GM23248 (cell line): ENCODE results near the gene DARS2. TPM values are rescaled to one million over a fixed set of nuclear protein-coding genes. Genes with fewer than 3 reads are reported as not detected.

Source experiments
- DNase-seq: peaks from one replicate; pipeline ENCODE4 v3.0.0-alpha.2; 2015
- H2AFZ ChIP-seq: fragments of 200-600 bp; sonication (generic); 2 replicates; pipeline ENCODE4 v1.6.1; 2016; ENCODE audit warnings: antibody characterized with exemption
- H3F3A ChIP-seq: fragments of 200-600 bp; sonication (generic); 2 replicates; pipeline ENCODE4 v1.6.1; 2016; ENCODE audit warnings: mild to moderate bottlenecking, antibody characterized with exemption, mixed run types; ENCODE audit not compliant: insufficient read depth
- H3K27ac ChIP-seq: fragments of 200-600 bp; sonication (generic); 2 replicates; pipeline ENCODE4 v1.5.1; 2016; ENCODE audit warnings: mild to moderate bottlenecking
- H3K27me3 ChIP-seq: fragments of 200-600 bp; sonication (generic); replicated peaks from 2 replicates; pipeline ENCODE4 v1.6.1; 2016; ENCODE audit warnings: mild to moderate bottlenecking; ENCODE audit not compliant: insufficient read depth
- H3K36me3 ChIP-seq: fragments of 200-600 bp; sonication (generic); 2 replicates; pipeline ENCODE4 v1.6.1; 2016; ENCODE audit warnings: low read depth, mild to moderate bottlenecking
- H3K4me1 ChIP-seq: fragments of 200-600 bp; sonication (generic); 2 replicates; pipeline ENCODE4 v1.6.1; 2016; ENCODE audit warnings: mild to moderate bottlenecking; ENCODE audit not compliant: insufficient read depth
- H3K4me2 ChIP-seq: fragments of 200-600 bp; sonication (generic); one replicate; pipeline ENCODE4 v1.6.1; 2016; ENCODE audit warnings: mild to moderate bottlenecking; ENCODE audit not compliant: unreplicated experiment
- H3K4me3 ChIP-seq: fragments of 200-600 bp; sonication (generic); 2 replicates; pipeline ENCODE4 v1.5.1; 2016; ENCODE audit warnings: mild to moderate bottlenecking
- H3K79me2 ChIP-seq: fragments of 200-600 bp; sonication (generic); 2 replicates; pipeline ENCODE4 v1.6.1; 2016; ENCODE audit warnings: mild to moderate bottlenecking; ENCODE audit not compliant: insufficient read depth
- H3K9ac ChIP-seq: fragments of 200-600 bp; sonication (generic); 2 replicates; pipeline ENCODE4 v1.6.1; 2016; ENCODE audit warnings: mild to moderate bottlenecking
- H3K9me2 ChIP-seq: fragments of 200-600 bp; sonication (generic); 2 replicates; pipeline ENCODE4 v1.6.1; 2016; ENCODE audit warnings: mixed run types, mild to moderate bottlenecking, moderate library complexity; ENCODE audit not compliant: insufficient read depth
- H3K9me3 ChIP-seq: fragments of 200-600 bp; sonication (generic); one replicate; pipeline ENCODE4 v1.6.1; 2017; ENCODE audit warnings: low read depth
- H4K20me1 ChIP-seq: fragments of 200-600 bp; sonication (generic); 2 replicates; pipeline ENCODE4 v1.6.0; 2016; ENCODE audit not compliant: insufficient read depth
- EZH2 ChIP-seq: fragments of 200-600 bp; sonication (generic); IDR thresholded peaks from 2 replicates; pipeline ENCODE4 v1.6.1; 2018; ENCODE audit warnings: antibody characterized with exemption, mild to moderate bottlenecking; ENCODE audit not compliant: insufficient read depth, poor library complexity, severe bottlenecking
- EZH2phosphoT487 ChIP-seq: fragments of 200-600 bp; sonication (generic); IDR thresholded peaks from 2 replicates; pipeline ENCODE4 v1.6.1; 2018; ENCODE audit warnings: antibody characterized with exemption, moderate library complexity, mild to moderate bottlenecking, low read depth; ENCODE audit not compliant: insufficient read depth
- WGBS, 2 experiments: methylation state at CpG; one replicate each; pipeline ENCODE4 v1.1.6; 2015 to 2017; ENCODE audit warnings: low lambda C conversion rate in 2 of 2, low coverage in 1 of 2; ENCODE audit errors: missing lambda C conversion rate in 2 of 2; 5-methylcytosine and 5-hydroxymethylcytosine counted together
- in situ Hi-C: fragments of 300-500 bp; cut with MboI; formaldehyde crosslinking; loops from 2 replicates; pipeline ENCODE4 v1.15.0; 2020
- polyA plus RNA-seq: library from polyadenylated mRNA; unstranded; fragments of >200 nt; fragmentation: Nextera tagmentation; extraction: Ambion mirVana; gene quantifications from 2 replicates; pipeline ENCODE4 v1.2.1, GENCODE V29; 2016
- total RNA-seq: library from RNA; depleted of rRNA; stranded (reverse); fragments of >200 nt; shearing (Covaris generic); gene quantifications from 2 replicates; pipeline ENCODE4 v1.2.3, GENCODE V29; 2014

The DARS2 gene
- total and polyA plus RNA-seq, 2 experiments from 2014 or later: 11.0 to 14.5 TPM

DNA sequence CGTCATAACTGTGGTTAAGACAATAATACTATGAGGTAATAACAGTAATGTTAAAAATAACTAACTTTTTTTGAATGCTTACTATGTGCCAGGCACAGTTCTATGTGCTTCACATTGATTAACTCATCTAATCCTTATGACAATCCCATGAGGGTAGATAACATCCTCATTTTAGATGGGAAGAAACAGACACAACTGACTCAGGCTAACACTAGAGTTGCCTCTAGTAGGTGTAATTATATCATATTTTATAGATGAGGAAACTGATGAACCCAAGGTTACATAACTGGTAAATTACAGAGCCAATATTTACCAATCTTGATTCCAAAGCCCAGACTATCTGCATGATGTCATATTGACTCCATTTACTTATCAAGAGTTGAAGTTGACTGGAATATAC, 69.1 kb downstream of the DARS2 start:
- Histone ChIP-seq H3K27me3 (no peaks in the 10 kb centered on the region), H3K4me3 (no peak overlapping the region), H3K9me3 (no peaks in the 10 kb centered on the region), H4K20me1 (no peaks in the 10 kb centered on the region; the same call in 1 of the 2 replicates), H3K9me2 (no peaks in the 10 kb centered on the region), H3K4me1 (no peaks in the 10 kb centered on the region), H3K4me2 (no peak overlapping the region), H2AFZ (no peak overlapping the region), H3K27ac (no peak overlapping the region), H3F3A (no peaks in the 10 kb centered on the region), H3K9ac (no peak overlapping the region), H3K79me2 (0 out of 2 replicates have a peak, but pooled peaks cover under 1% of the 10 kb centered on the region), H3K36me3 (no peaks in the 10 kb centered on the region)
- TF ChIP-seq EZH2phosphoT487 (no peak), EZH2 (no peak)
- DNase-seq: no peak
- in situ Hi-C loops: no loop called here
- 51 to 64% methylated on average over 1 of the region's 1 CpG for WGBS, 2 experiments

GRCh38 chr1:173894189-173894588, 69.7 kb downstream of the DARS2 start:
- no peaks in the 10 kb centered on the region for H3K9me3 ChIP-seq
- no peak for DNase-seq
- in situ Hi-C loops: no loop called here
- 58 to 63% methylated on average over 3 of the region's 3 CpGs for WGBS, 2 experiments
- no peak overlapping the region for H3K4me3 ChIP-seq
- no peak for TF ChIP-seq EZH2phosphoT487
- TF ChIP-seq EZH2: no peak
- H3K9me2 ChIP-seq: no peaks in the 10 kb centered on the region
- no peak overlapping the region for H3K9ac ChIP-seq
- no peaks in the 10 kb centered on the region for H3K4me1 ChIP-seq
- no peaks in the 10 kb centered on the region for H3K27me3 ChIP-seq
- no peaks in the 10 kb centered on the region for H3K79me2 ChIP-seq
- no peak overlapping the region for H3K27ac ChIP-seq
- H3F3A ChIP-seq: no peaks in the 10 kb centered on the region
- no peak overlapping the region for H2AFZ ChIP-seq
- no peaks in the 10 kb centered on the region for H3K36me3 ChIP-seq
- no peaks in the 10 kb centered on the region; the same call in 1 of the 2 replicates for H4K20me1 ChIP-seq
- no peak overlapping the region for H3K4me2 ChIP-seq

DNA sequence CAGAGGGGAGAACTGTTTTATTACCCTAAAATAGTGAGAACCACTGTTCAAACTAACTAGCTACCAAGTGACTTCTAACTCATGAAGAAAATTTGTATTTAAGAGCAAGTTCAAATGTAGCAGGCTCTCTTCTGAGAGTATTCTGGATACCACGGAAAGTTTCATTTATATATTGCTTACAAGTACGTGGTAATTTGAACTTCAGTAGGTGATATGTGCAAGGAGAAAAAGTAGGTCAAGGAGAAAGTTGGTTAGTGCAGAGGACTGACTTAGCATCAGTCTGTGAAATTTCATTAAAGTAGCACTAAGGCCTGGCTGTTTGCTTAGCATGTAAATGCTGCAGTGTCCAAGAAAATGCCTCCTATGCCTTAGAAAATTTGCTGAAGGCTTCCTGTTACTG, 76.0 kb downstream of the DARS2 start:
- 94 to 97% methylated on average over 2 of the region's 2 CpGs for WGBS, 2 experiments
- H3K9me3 ChIP-seq: no peaks in the 10 kb centered on the region
- H2AFZ ChIP-seq: no peak overlapping the region
- in situ Hi-C loops: no loop called here
- H3K79me2 ChIP-seq: no peaks in the 10 kb centered on the region
- no peaks in the 10 kb centered on the region for H3K36me3 ChIP-seq
- H3K4me1 ChIP-seq: no peaks in the 10 kb centered on the region
- H3K4me3 ChIP-seq: no peak overlapping the region
- DNase-seq: no peak
- no peak overlapping the region for H3K27ac ChIP-seq
- H3K27me3 ChIP-seq: no peaks in the 10 kb centered on the region
- no peak overlapping the region for H3K4me2 ChIP-seq
- H4K20me1 ChIP-seq: no peaks in the 10 kb centered on the region
- TF ChIP-seq EZH2 (no peak), EZH2phosphoT487 (no peak)
- H3K9me2 ChIP-seq: no peaks in the 10 kb centered on the region
- no peaks in the 10 kb centered on the region for H3F3A ChIP-seq
- no peak overlapping the region for H3K9ac ChIP-seq

GRCh38 chr1:173900992-173901391, 76.5 kb downstream of the DARS2 start:
- Histone ChIP-seq H3K4me1 (no peaks in the 10 kb centered on the region), H3K27ac (no peak overlapping the region), H3F3A (no peaks in the 10 kb centered on the region), H2AFZ (no peak overlapping the region), H3K4me2 (no peak overlapping the region), H3K9ac (no peak overlapping the region), H3K36me3 (no peaks in the 10 kb centered on the region), H3K9me2 (no peaks in the 10 kb centered on the region), H3K4me3 (no peak overlapping the region), H3K27me3 (no peaks in the 10 kb centered on the region), H3K79me2 (no peaks in the 10 kb centered on the region), H3K9me3 (no peaks in the 10 kb centered on the region), H4K20me1 (no peaks in the 10 kb centered on the region)
- DNase-seq: no peak
- in situ Hi-C loops: no loop called here
- WGBS, 2 experiments: 48 to 58% methylated on average over 3 of the region's 3 CpGs
- no peak for TF ChIP-seq EZH2phosphoT487
- no peak for TF ChIP-seq EZH2
